ENCODE results near the gene KHDC4. TPM values are rescaled to one million over a fixed set of nuclear protein-coding genes. Genes with fewer than 3 reads are reported as not detected.

KHDC4 gene
- total RNA-seq, 1 donor from 2014 or later: 91.5 TPM

DNA sequence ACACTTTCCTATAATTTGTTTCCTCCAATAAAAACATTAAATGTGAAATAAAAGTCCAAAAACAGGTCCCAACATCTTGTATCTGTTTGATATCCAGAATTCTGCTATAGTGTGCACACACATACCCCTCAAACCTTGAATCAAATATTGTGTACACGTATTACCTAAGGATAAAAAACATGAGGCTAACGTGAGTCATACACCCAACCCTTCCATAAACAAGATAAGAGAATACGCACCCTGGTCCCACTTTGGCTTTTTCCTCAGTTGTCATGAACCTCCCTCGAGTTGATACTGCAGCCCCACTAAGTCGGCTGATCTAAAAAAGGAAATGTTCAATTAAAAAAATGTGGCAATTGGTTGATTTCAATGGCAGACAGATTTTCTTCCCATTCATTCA lies 5.2 kb downstream of the KHDC4 start:
- Mint-ChIP-seq H3K36me3 (peaks cover 35% of the 10 kb centered on the region), H3K27me3 (ENCODE audit: insufficient read depth, low read depth) (no peaks in the 10 kb centered on the region), H3K27ac (no peak overlapping the region), H3K4me1 (peaks cover 12% of the 10 kb centered on the region), H3K4me3 (no peak overlapping the region), H3K9me3 (no peaks in the 10 kb centered on the region)
- Histone ChIP-seq H2AFZ (replicated peaks) (no peak overlapping the region), H3K4me2 (no peak overlapping the region), H3K4me3 (no peak overlapping the region), H3F3A (ENCODE audit: low read depth) (peaks cover 17% of the 10 kb centered on the region), H3K27me3 (no peaks in the 10 kb centered on the region), H3K36me3 (peaks cover 38% of the 10 kb centered on the region), H3K4me1 (peaks cover 23% of the 10 kb centered on the region), H3K27ac (no peak overlapping the region), H3K9me3 (ENCODE audit: low read depth) (no peaks in the 10 kb centered on the region), H4K20me1 (ENCODE audit: low read depth) (peaks cover 48% of the 10 kb centered on the region), H3K9ac (no peak overlapping the region), H3K79me2 (ENCODE audit: low read depth) (peaks cover 75% of the 10 kb centered on the region)
- TF ChIP-seq, protein P1, sequence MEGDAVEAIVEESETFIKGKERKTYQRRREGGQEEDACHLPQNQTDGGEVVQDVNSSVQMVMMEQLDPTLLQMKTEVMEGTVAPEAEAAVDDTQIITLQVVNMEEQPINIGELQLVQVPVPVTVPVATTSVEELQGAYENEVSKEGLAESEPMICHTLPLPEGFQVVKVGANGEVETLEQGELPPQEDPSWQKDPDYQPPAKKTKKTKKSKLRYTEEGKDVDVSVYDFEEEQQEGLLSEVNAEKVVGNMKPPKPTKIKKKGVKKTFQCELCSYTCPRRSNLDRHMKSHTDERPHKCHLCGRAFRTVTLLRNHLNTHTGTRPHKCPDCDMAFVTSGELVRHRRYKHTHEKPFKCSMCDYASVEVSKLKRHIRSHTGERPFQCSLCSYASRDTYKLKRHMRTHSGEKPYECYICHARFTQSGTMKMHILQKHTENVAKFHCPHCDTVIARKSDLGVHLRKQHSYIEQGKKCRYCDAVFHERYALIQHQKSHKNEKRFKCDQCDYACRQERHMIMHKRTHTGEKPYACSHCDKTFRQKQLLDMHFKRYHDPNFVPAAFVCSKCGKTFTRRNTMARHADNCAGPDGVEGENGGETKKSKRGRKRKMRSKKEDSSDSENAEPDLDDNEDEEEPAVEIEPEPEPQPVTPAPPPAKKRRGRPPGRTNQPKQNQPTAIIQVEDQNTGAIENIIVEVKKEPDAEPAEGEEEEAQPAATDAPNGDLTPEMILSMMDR (IDR thresholded peaks at IDR 0.05): no peak
- TF ChIP-seq EZH2phosphoT487 (IDR thresholded peaks at IDR 0.05) (no peak), EZH2 (IDR thresholded peaks at IDR 0.05) (no peak)
- DNase-seq (ENCODE audit: low spot score): no peak

DNA sequence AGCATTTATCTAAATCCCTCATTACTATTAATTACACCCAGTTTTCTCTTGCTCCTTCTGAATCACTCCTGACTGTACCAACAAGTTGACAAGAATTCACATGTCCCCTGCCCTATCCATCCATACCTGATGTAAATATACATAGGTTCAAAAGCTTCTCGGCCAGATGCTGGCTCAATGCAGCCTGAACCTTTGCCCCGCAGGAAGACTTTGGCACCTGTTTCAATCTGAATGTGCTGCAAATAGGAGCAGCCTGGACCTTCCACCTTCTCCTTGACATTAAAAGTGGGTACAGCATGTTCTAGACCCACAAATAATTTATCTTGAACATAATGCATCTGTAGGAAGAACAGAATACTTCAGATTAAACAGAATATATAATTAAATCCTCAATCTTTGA lies 8.7 kb downstream of the KHDC4 start:
- Histone ChIP-seq H3K4me2 (no peak overlapping the region), H3K36me3 (peaks cover 45% of the 10 kb centered on the region), H3K4me1 (no peaks in the 10 kb centered on the region), H3K27me3 (no peaks in the 10 kb centered on the region), H3K79me2 (ENCODE audit: low read depth) (peaks cover 59% of the 10 kb centered on the region), H3F3A (ENCODE audit: low read depth) (peaks cover 16% of the 10 kb centered on the region), H3K9me3 (ENCODE audit: low read depth) (no peaks in the 10 kb centered on the region), H3K9ac (no peak overlapping the region), H3K4me3 (no peak overlapping the region), H3K27ac (no peak overlapping the region), H2AFZ (replicated peaks) (no peak overlapping the region), H4K20me1 (ENCODE audit: low read depth) (peaks cover 17% of the 10 kb centered on the region)
- H3K4me3 Mint-ChIP-seq: no peak overlapping the region
- no peak overlapping the region for H3K27ac Mint-ChIP-seq
- H3K4me1 Mint-ChIP-seq: no peaks in the 10 kb centered on the region
- no peak for DNase-seq (ENCODE audit: low spot score)
- H3K9me3 Mint-ChIP-seq: no peaks in the 10 kb centered on the region
- TF ChIP-seq, protein P1 (IDR thresholded peaks at IDR 0.05): no peak
- TF ChIP-seq EZH2phosphoT487 (IDR thresholded peaks at IDR 0.05) (no peak), EZH2 (IDR thresholded peaks at IDR 0.05) (no peak)
- no peaks in the 10 kb centered on the region for H3K27me3 Mint-ChIP-seq (ENCODE audit: insufficient read depth, low read depth)
- H3K36me3 Mint-ChIP-seq: peaks cover 49% of the 10 kb centered on the region

DNA sequence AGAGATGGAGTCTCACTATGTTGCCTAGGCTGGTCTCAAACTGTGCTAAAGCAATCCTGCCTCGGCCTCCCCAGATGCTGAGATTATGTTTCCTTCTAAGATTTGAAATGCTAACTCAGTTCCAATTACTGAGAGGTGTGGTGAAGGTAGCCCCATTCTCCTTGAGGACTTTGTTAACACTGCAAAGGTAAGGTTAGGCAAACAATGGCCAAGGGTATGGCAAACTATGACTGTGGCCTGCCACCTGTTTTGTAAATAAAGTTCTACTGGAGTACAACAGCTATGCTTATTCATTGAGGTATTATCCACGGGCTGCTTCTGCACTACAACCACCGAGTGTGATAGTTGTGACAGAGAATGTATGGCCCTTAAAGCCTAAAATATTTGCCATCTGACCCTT lies 13.5 kb downstream of the KHDC4 start:
- TF ChIP-seq EZH2 (IDR thresholded peaks at IDR 0.05) (no peak), EZH2phosphoT487 (IDR thresholded peaks at IDR 0.05) (no peak)
- TF ChIP-seq, protein P1 (IDR thresholded peaks at IDR 0.05): no peak
- no peak overlapping the region for H3K4me2 ChIP-seq
- Mint-ChIP-seq H3K9me3 (no peaks in the 10 kb centered on the region), H3K27ac (no peak overlapping the region), H3K27me3 (ENCODE audit: insufficient read depth, low read depth) (no peaks in the 10 kb centered on the region), H3K36me3 (peaks cover 52% of the 10 kb centered on the region), H3K4me3 (no peak overlapping the region), H3K4me1 (no peaks in the 10 kb centered on the region)
- H3K9me3 ChIP-seq (ENCODE audit: low read depth): no peaks in the 10 kb centered on the region
- H3K27me3 ChIP-seq: no peaks in the 10 kb centered on the region
- peaks cover 13% of the 10 kb centered on the region for H4K20me1 ChIP-seq (ENCODE audit: low read depth)
- H3K4me1 ChIP-seq: no peaks in the 10 kb centered on the region
- no peak for DNase-seq (ENCODE audit: low spot score)
- H3K4me3 ChIP-seq: no peak overlapping the region
- H3K27ac ChIP-seq: no peak overlapping the region
- H2AFZ ChIP-seq (replicated peaks): no peak overlapping the region
- H3F3A ChIP-seq (ENCODE audit: low read depth): peaks cover 50% of the 10 kb centered on the region
- peaks cover 41% of the 10 kb centered on the region for H3K36me3 ChIP-seq
- no peak overlapping the region for H3K9ac ChIP-seq
- peaks cover 26% of the 10 kb centered on the region for H3K79me2 ChIP-seq (ENCODE audit: low read depth)
